ENCODE data around the gene IFNL4. TPM values are rescaled to one million over a fixed set of nuclear protein-coding genes. Genes with fewer than 3 reads are reported as not detected.
"Not testable (repeated sequence)": the region's sequence is repeated elsewhere in the genome, so short reads cannot be mapped to it uniquely, and the experiment has no call there.

The IFNL4 gene
- polyA plus RNA-seq, 2 donors = not detected

GRCh38 chr19:39246951-39247669 is 1.5 kb downstream of the IFNL4 start:
- 21 to 22% methylated on average over 37 to 42 of the region's 42 CpGs for WGBS, 2 donors
- H3K9me3 ChIP-seq (ENCODE audit: control insufficient read depth in 2 of 2, insufficient read depth in 1 of 2, low read depth in 1 of 2, low read length in 1 of 2) = peaks cover 2 to 3% of the 10 kb centered on the region in 2 donors
- H3K4me1 ChIP-seq (ENCODE audit: control insufficient read depth in 2 of 2, insufficient read depth in 2 of 2, low read length in 1 of 2) = peaks cover 5 to 10% of the 10 kb centered on the region in 2 donors
- no peaks in the 10 kb centered on the region for H3K36me3 ChIP-seq (ENCODE audit: control insufficient read depth in 2 of 2, insufficient read depth in 2 of 2, low read length in 1 of 2)
- H3K27ac ChIP-seq (ENCODE audit: low read depth in 2 of 2, low read length in 1 of 2) = no peak overlapping the region
- peaks cover 0 to 5% of the 10 kb centered on the region in 2 donors for H3K27me3 ChIP-seq (ENCODE audit: control insufficient read depth in 1 of 2, insufficient read depth in 2 of 2, low read length in 2 of 2)
- no peak overlapping the region for H3K4me3 ChIP-seq (ENCODE audit: low read depth in 1 of 2, low read length in 2 of 2)

- H3K9me3 ChIP-seq (ENCODE audit: control insufficient read depth in 2 of 2, insufficient read depth in 1 of 2, low read depth in 1 of 2, low read length in 1 of 2); H3K27me3 ChIP-seq (ENCODE audit: control insufficient read depth in 1 of 2, insufficient read depth in 2 of 2, low read length in 2 of 2): not testable (repeated sequence)
- no CpG with 5 or more reads among the region's 1 CpG for WGBS, 2 donors
These were observed 3.5 kb downstream of the IFNL4 start for GRCh38 chr19:39245166-39245565.

GRCh38 chr19:39244410-39245100 is 4.1 kb downstream of the IFNL4 start, which contains the start of gene IFNL3:
Gene IFNL3, minus strand, starts transcription at chr19:39245006. Its CDS starts 39 bp downstream, at chr19:39244967.
- WGBS, 2 donors = 74 to 86% methylated on average over 9 to 12 of the region's 12 CpGs
- H3K4me1 ChIP-seq (ENCODE audit: control insufficient read depth in 2 of 2, insufficient read depth in 2 of 2, low read length in 1 of 2) = peaks cover 5 to 10% of the 10 kb centered on the region in 2 donors
- not testable (repeated sequence) for H3K9me3 ChIP-seq (ENCODE audit: control insufficient read depth in 2 of 2, insufficient read depth in 1 of 2, low read depth in 1 of 2, low read length in 1 of 2); H3K27me3 ChIP-seq (ENCODE audit: control insufficient read depth in 1 of 2, insufficient read depth in 2 of 2, low read length in 2 of 2); H3K27ac ChIP-seq (ENCODE audit: low read depth in 2 of 2, low read length in 1 of 2); H3K36me3 ChIP-seq (ENCODE audit: control insufficient read depth in 2 of 2, insufficient read depth in 2 of 2, low read length in 1 of 2); H3K4me3 ChIP-seq (ENCODE audit: low read depth in 1 of 2, low read length in 2 of 2)

More at GRCh38 chr19:39245166-39245565, 3.5 kb downstream of the IFNL4 start:
- H3K4me1 ChIP-seq (ENCODE audit: control insufficient read depth in 2 of 2, insufficient read depth in 2 of 2, low read length in 1 of 2) = peaks cover 5 to 10% of the 10 kb centered on the region in 2 donors
- H3K36me3 ChIP-seq (ENCODE audit: control insufficient read depth in 2 of 2, insufficient read depth in 2 of 2, low read length in 1 of 2); H3K27ac ChIP-seq (ENCODE audit: low read depth in 2 of 2, low read length in 1 of 2); H3K4me3 ChIP-seq (ENCODE audit: low read depth in 1 of 2, low read length in 2 of 2): not testable (repeated sequence)

GRCh38 chr19:39243741-39244140 is 4.9 kb downstream of the IFNL4 start:
- not testable (repeated sequence) for H3K4me3 ChIP-seq (ENCODE audit: low read depth in 1 of 2, low read length in 2 of 2); H3K9me3 ChIP-seq (ENCODE audit: control insufficient read depth in 2 of 2, insufficient read depth in 1 of 2, low read depth in 1 of 2, low read length in 1 of 2); H3K36me3 ChIP-seq (ENCODE audit: control insufficient read depth in 2 of 2, insufficient read depth in 2 of 2, low read length in 1 of 2); H3K27ac ChIP-seq (ENCODE audit: low read depth in 2 of 2, low read length in 1 of 2); H3K27me3 ChIP-seq (ENCODE audit: control insufficient read depth in 1 of 2, insufficient read depth in 2 of 2, low read length in 2 of 2)
- peaks cover 5 to 10% of the 10 kb centered on the region in 2 donors for H3K4me1 ChIP-seq (ENCODE audit: control insufficient read depth in 2 of 2, insufficient read depth in 2 of 2, low read length in 1 of 2)
- WGBS, 2 donors = 77 to 80% methylated on average over 8 to 13 of the region's 13 CpGs

- Histone ChIP-seq H3K4me3 (ENCODE audit: low read depth in 1 of 2, low read length in 2 of 2) (no peak overlapping the region), H3K27me3 (ENCODE audit: control insufficient read depth in 1 of 2, insufficient read depth in 2 of 2, low read length in 2 of 2) (no peaks in the 10 kb centered on the region), H3K36me3 (ENCODE audit: control insufficient read depth in 2 of 2, insufficient read depth in 2 of 2, low read length in 1 of 2) (no peaks in the 10 kb centered on the region), H3K9me3 (ENCODE audit: control insufficient read depth in 2 of 2, insufficient read depth in 1 of 2, low read depth in 1 of 2, low read length in 1 of 2) (no peaks in the 10 kb centered on the region), H3K4me1 (ENCODE audit: control insufficient read depth in 2 of 2, insufficient read depth in 2 of 2, low read length in 1 of 2) (peaks cover 0 to 3% of the 10 kb centered on the region in 2 donors), H3K27ac (ENCODE audit: low read depth in 2 of 2, low read length in 1 of 2) (no peak overlapping the region)
- WGBS, 2 donors = 94 to 95% methylated on average over 7 of the region's 7 CpGs
These were observed 8.2 kb downstream of the IFNL4 start for GRCh38 chr19:39240421-39240820.

GRCh38 chr19:39238944-39239343 is 9.7 kb downstream of the IFNL4 start:
- 89 to 93% methylated on average over 6 of the region's 6 CpGs for WGBS, 2 donors
- Histone ChIP-seq H3K9me3 (ENCODE audit: control insufficient read depth in 2 of 2, insufficient read depth in 1 of 2, low read depth in 1 of 2, low read length in 1 of 2) (no peaks in the 10 kb centered on the region), H3K4me1 (ENCODE audit: control insufficient read depth in 2 of 2, insufficient read depth in 2 of 2, low read length in 1 of 2) (peaks cover 0 to 3% of the 10 kb centered on the region in 2 donors), H3K36me3 (ENCODE audit: control insufficient read depth in 2 of 2, insufficient read depth in 2 of 2, low read length in 1 of 2) (no peaks in the 10 kb centered on the region), H3K27me3 (ENCODE audit: control insufficient read depth in 1 of 2, insufficient read depth in 2 of 2, low read length in 2 of 2) (no peaks in the 10 kb centered on the region), H3K27ac (ENCODE audit: low read depth in 2 of 2, low read length in 1 of 2) (no peak overlapping the region), H3K4me3 (ENCODE audit: low read depth in 1 of 2, low read length in 2 of 2) (no peak overlapping the region)

GRCh38 chr19:39238209-39238608 is 10.4 kb downstream of the IFNL4 start:
- H3K27ac ChIP-seq (ENCODE audit: low read depth in 2 of 2, low read length in 1 of 2) = no peak overlapping the region
- no peaks in the 10 kb centered on the region for H3K9me3 ChIP-seq (ENCODE audit: control insufficient read depth in 2 of 2, insufficient read depth in 1 of 2, low read depth in 1 of 2, low read length in 1 of 2)
- H3K36me3 ChIP-seq (ENCODE audit: control insufficient read depth in 2 of 2, insufficient read depth in 2 of 2, low read length in 1 of 2) = no peaks in the 10 kb centered on the region
- H3K27me3 ChIP-seq (ENCODE audit: control insufficient read depth in 1 of 2, insufficient read depth in 2 of 2, low read length in 2 of 2) = no peaks in the 10 kb centered on the region
- no peak overlapping the region for H3K4me3 ChIP-seq (ENCODE audit: low read depth in 1 of 2, low read length in 2 of 2)
- peaks cover 0 to 3% of the 10 kb centered on the region in 2 donors for H3K4me1 ChIP-seq (ENCODE audit: control insufficient read depth in 2 of 2, insufficient read depth in 2 of 2, low read length in 1 of 2)
- 80 to 81% methylated on average over 6 of the region's 6 CpGs for WGBS, 2 donors

- WGBS, 2 donors = 33 to 38% methylated on average over 21 to 22 of the region's 22 CpGs
- H3K27ac ChIP-seq (ENCODE audit: low read depth in 2 of 2, low read length in 1 of 2) = no peak overlapping the region
- no peak overlapping the region for H3K4me3 ChIP-seq (ENCODE audit: low read depth in 1 of 2, low read length in 2 of 2)
- H3K27me3 ChIP-seq (ENCODE audit: control insufficient read depth in 1 of 2, insufficient read depth in 2 of 2, low read length in 2 of 2) = no peaks in the 10 kb centered on the region
- H3K4me1 ChIP-seq (ENCODE audit: control insufficient read depth in 2 of 2, insufficient read depth in 2 of 2, low read length in 1 of 2) = peaks cover 0 to 3% of the 10 kb centered on the region in 2 donors
- H3K36me3 ChIP-seq (ENCODE audit: control insufficient read depth in 2 of 2, insufficient read depth in 2 of 2, low read length in 1 of 2) = no peaks in the 10 kb centered on the region
- H3K9me3 ChIP-seq (ENCODE audit: control insufficient read depth in 2 of 2, insufficient read depth in 1 of 2, low read depth in 1 of 2, low read length in 1 of 2) = no peaks in the 10 kb centered on the region
These were observed 11.2 kb downstream of the IFNL4 start for GRCh38 chr19:39237200-39238184.

- Histone ChIP-seq H3K27me3 (ENCODE audit: control insufficient read depth in 1 of 2, insufficient read depth in 2 of 2, low read length in 2 of 2) (no peaks in the 10 kb centered on the region), H3K4me1 (ENCODE audit: control insufficient read depth in 2 of 2, insufficient read depth in 2 of 2, low read length in 1 of 2) (peaks cover 0 to 3% of the 10 kb centered on the region in 2 donors), H3K36me3 (ENCODE audit: control insufficient read depth in 2 of 2, insufficient read depth in 2 of 2, low read length in 1 of 2) (no peaks in the 10 kb centered on the region), H3K4me3 (ENCODE audit: low read depth in 1 of 2, low read length in 2 of 2) (no peak overlapping the region), H3K27ac (ENCODE audit: low read depth in 2 of 2, low read length in 1 of 2) (no peak overlapping the region), H3K9me3 (ENCODE audit: control insufficient read depth in 2 of 2, insufficient read depth in 1 of 2, low read depth in 1 of 2, low read length in 1 of 2) (no peaks in the 10 kb centered on the region)
- 68 to 69% methylated on average over 12 of the region's 12 CpGs for WGBS, 2 donors
These were observed 12.1 kb downstream of the IFNL4 start for GRCh38 chr19:39236527-39236926.
